HL-60/S4 treated with phorbol 12-myristate 13-acetate at 8.2 ng/mL for 4 days and 3 days (cell line): ENCODE results near the gene MAPK7.

ENCODE experiments used
- in situ Hi-C: fragments of 300-500 bp; cut with MboI; formaldehyde crosslinking; loops from 2 replicates; pipeline ENCODE4 v1.15.0; 2022; ENCODE audit warnings: low sequenced_read_pairs

Gene MAPK7

DNA sequence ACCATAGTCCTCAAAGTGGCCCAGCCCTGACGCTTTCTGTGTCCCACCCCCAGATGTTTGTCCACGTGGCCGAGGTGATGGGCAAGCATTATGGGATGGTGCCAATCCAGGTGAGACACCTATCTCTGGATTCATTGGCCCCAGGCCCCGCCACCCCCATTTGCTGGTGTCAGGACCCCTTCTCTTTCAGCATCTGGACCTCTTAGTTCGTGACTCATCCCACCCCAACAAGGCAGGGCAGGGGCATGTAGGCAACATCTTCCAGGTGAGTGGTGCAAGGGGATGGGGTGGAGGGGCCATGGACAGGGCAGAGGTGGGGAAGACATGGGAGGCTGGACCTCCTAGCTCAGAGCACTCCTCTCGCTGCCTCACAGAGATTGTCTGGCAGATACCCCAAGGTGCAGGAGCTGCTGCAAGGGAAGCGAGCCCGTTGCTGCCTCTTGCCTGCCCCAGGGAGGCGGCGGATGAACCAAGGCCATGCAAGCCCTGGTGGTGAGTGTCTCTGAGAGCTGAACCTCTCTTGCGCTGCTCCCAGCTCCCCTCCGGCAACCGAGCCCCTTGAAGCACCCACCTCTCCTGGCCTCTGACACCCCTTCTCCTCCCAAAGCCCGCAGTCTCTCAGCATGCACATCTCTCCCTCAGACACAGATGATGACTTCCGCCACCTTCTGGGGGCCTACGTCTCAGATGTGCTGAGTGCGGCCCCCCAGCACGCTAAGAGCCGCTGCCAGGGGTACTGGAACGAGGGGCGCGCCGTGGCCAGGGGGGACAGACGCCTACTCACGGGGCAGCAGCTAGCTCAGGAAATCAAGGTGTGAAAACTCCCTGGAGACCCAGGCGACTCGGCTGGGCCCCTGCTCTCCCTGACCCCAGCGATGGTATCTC is 36.3 kb downstream of the MAPK7 start:
- in situ Hi-C loops = no loop called here

- in situ Hi-C loops = no loop called here
Observed at GRCh38 chr17:19415311-19415710, 37.0 kb downstream of the MAPK7 start.

DNA sequence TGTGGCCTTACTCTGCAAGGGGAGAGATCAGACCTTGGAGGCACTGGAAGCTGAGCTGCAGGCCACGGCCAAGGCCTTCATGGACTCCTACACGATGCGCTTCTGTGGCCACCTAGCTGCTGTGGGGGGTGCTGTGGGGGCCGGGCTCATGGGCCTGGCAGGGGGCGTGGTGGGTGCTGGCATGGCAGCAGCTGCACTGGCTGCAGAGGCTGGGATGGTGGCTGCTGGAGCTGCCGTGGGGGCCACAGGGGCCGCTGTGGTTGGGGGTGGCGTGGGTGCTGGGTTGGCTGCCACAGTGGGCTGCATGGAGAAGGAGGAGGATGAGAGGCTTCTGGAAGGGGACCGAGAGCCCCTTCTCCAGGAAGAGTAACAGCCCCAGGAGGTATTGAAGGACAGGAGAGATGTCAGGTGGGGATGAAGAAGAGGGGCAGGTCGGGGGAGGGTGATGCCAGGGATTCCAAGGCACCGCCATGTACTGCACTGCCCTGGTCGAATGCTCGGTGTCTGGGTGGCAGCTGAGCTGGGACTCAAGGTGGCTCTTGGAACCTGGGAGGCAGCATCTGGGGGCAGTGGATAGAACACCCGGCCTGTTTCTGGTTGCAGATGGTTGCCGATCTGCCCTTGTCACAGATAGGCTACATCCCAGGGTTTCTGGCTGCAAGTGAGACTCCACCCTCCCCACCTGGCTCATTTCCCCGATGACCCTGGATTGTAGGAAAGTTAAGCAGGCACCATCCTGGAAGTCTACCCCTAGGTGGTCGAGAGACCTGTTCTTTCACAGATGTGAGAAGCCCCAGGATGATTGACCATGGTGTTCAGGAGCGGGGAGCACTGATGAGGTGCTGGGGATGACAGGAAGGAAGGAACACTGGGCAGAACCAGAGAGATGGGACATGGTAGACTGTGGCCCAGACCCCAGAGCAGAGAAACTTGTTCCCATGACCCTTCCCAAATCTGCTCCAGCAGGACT is 37.8 kb downstream of the MAPK7 start:
- in situ Hi-C loops = no loop called here

GRCh38 chr17:19417611-19418010 is 39.3 kb downstream of the MAPK7 start:
- in situ Hi-C loops = no loop called here

DNA sequence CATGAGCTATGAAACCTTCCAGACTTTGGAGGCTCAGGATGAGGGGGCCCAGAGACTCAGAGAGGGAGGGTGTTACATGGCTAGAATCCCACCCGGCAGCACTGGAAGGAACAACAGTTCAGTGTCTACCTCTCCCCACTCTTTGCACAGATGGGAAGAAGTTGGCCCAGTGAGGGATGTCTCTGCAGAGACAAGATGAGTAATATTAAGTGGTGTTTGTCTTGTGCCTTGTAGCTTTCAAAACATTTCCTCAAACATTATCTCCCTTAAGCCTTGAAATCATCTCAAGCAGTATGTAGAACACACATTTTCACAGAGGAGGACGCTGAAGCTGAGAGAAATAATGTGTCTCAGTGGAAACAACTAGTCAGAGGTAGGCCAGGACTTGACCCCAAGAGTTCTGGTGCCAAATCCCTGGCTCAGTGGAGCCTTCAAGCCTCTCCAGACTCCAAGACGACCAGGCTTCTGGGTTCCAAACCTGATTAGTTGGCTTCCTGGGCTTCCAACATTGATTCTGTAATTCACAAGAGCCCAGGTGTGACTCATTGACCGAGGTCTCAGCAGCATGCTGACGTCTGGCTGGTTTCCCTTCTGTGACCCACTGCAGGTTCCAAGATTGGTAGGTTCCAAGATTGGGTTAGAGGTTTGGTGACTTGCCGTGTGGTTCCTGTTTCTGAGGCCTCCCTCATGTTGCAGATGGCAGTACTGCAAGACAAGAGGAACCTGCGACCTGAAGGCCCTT is 40.1 kb downstream of the MAPK7 start:
- in situ Hi-C loops = no loop called here

- in situ Hi-C loops = no loop called here
Observed at GRCh38 chr17:19421219-19421618, 42.9 kb downstream of the MAPK7 start.

DNA sequence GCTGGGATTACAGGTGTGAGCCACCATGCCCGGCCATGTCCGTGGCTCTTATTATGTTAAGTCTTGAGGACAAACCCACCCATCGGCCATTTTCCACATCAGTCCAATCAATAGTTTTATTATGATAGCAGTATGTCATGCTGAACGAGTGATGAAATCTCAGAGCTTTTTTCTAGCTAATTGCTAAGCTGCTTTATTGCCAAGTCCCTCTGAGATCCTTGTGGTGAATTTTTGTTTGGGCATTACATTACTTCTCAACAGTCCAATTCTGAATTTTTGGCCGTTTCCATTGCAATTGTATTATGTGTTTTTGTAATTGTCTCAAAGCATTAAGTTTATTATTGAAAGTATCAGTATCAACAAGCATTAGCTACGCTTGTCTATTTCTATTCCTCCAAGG is 43.6 kb downstream of the MAPK7 start:
- in situ Hi-C loops = no loop called here

GRCh38 chr17:19424934-19425868 is 46.9 kb downstream of the MAPK7 start:
- in situ Hi-C loops = no loop called here

- in situ Hi-C loops = no loop called here
Observed at GRCh38 chr17:19426631-19427030, 48.3 kb downstream of the MAPK7 start.

GRCh38 chr17:19431691-19432090 is 53.4 kb downstream of the MAPK7 start:
- in situ Hi-C loops = no loop called here
